OCI-LY3 (cell line): Measurements from ENCODE around the gene FHOD3.

Experiments used
- CTCF ChIP-seq: fragments of 200-600, 300-600 bp; sonication (generic); IDR thresholded peaks from 2 replicates; pipeline ENCODE4 v1.5.1; 2014; ENCODE audit warnings: antibody characterized with exemption, low read length, low read depth
- EZH2phosphoT487 ChIP-seq: fragments of 200-600 bp; shearing (Covaris generic); IDR thresholded peaks from 2 replicates; pipeline ENCODE4 v1.6.1; 2018; ENCODE audit warnings: antibody characterized with exemption, mixed run types, low read depth

DNA sequence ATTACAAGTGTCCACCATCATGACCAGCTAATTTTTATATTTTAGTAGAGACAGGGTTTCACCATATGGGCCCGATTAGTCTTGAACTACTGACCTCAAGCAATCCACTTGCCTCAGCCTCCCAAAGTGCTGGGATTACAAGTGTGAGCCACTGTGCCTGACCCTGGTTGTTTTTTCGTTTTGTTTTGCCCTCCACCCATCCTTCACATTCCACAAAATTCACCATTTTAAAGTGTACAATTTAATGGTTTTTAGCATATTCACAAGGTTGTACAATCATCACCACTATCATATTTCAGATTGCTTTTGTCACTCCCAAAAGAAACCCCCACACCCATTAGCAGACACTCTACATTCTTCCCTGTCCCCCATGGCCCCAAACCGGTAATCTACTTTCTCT is 316.3 kb downstream of the FHOD3 start:
- TF ChIP-seq CTCF: no peak
- TF ChIP-seq EZH2phosphoT487: no peak
